ENCODE results near the gene GRM5.

GRCh38 chr11:88536616-88537265, 529.0 kb downstream of the GRM5 start:
- no peak for TF ChIP-seq POLR2A (IDR thresholded peaks at IDR 0.05; ENCODE audit: low read depth, low read length)
- no peak for TF ChIP-seq TAF1 (IDR thresholded peaks at IDR 0.05; ENCODE audit: borderline replicate concordance, low read depth, low read length)
- TF ChIP-seq POLR2AphosphoS5 (IDR thresholded peaks at IDR 0.05; ENCODE audit: low read depth, low read length): no peak
